ENCODE measurements around the gene FXYD5.

Gene FXYD5

GRCh38 chr19:35214766-35215422 is 60.4 kb downstream of the FXYD5 start:
- no peak for DNase-seq (ENCODE audit: low spot score)

- DNase-seq (ENCODE audit: low spot score): no peak
These were observed 61.7 kb downstream of the FXYD5 start for GRCh38 chr19:35216016-35216832.

- peak; percentile 58 for DNase-seq (ENCODE audit: low spot score)
These were observed 62.5 kb downstream of the FXYD5 start for GRCh38 chr19:35216833-35217648.

- DNase-seq (ENCODE audit: low spot score): no peak
These were observed 63.1 kb downstream of the FXYD5 start for GRCh38 chr19:35217649-35217990.

- DNase-seq (ENCODE audit: low spot score): no peak
These were observed 64.5 kb downstream of the FXYD5 start for GRCh38 chr19:35219008-35219407.
